GM23248 (cell line): Measurements from ENCODE around the gene SDE2.

Experiments
- EZH2 ChIP-seq: fragments of 200-600 bp; sonication (generic); IDR thresholded peaks from 2 replicates; pipeline ENCODE4 v1.6.1; 2018; ENCODE audit warnings: antibody characterized with exemption, mild to moderate bottlenecking; ENCODE audit not compliant: insufficient read depth, poor library complexity, severe bottlenecking
- EZH2phosphoT487 ChIP-seq: fragments of 200-600 bp; sonication (generic); IDR thresholded peaks from 2 replicates; pipeline ENCODE4 v1.6.1; 2018; ENCODE audit warnings: antibody characterized with exemption, moderate library complexity, mild to moderate bottlenecking, low read depth; ENCODE audit not compliant: insufficient read depth

DNA sequence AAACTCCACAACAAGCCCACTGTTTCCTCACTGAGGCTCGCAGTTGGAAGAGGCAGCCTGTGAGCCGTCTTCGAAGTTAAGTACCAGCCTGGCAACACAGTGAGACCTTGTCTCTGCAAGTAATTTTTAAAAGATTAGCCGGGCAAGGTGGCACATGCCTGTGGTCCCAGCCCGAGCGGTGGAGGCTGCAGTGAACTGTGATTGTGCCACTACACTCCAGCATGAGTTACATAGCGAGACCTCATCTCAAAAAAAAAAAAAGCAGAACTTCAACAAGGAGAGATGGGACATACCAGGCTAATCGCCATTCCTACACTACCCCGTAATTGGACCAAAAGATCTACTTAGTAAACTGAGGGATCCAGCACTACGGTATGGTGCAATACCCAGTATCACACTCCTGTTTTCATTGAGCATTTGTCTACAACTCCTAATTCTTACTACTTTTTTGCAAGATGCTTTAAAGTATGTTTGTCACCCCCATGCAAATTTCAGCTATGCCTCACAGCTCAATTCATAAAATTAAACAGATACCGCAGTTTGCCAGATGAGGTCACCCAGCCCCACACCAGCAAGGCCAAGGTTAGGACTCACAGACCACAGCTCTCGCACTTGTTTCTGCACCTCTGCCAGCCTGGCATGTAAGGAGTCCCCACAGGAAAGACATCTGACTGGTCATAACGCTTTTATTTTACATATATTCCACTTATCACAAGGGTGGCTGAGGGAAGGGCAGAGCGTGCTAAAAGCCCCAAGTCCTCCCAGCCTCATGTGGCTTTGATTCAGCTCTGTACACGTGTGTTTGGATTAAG lies 21.0 kb downstream of the SDE2 start:
- no peak for TF ChIP-seq EZH2
- TF ChIP-seq EZH2phosphoT487: no peak
